Activated CD8-positive, alpha-beta memory T cell treated with anti-CD3 and anti-CD28 coated beads, Interleukin-2, amount 10 ng/mL, durations not matched to agents 7 days and 5 days (primary cell): ENCODE results near the gene PHACTR4. TPM values are rescaled to one million over a fixed set of nuclear protein-coding genes. Genes with fewer than 3 reads are reported as not detected.
"Not testable (repeated sequence)": the region's sequence is repeated elsewhere in the genome, so short reads cannot be mapped to it uniquely, and the experiment has no call there.

Experiments
- ATAC-seq: fragments of 150-1000 bp; cut with Tn5 transposase; one replicate; pipeline ENCODE4 v1.10.0; 2021; ENCODE audit warnings: moderate library complexity
- CTCF ChIA-PET: fragments of 350-600 bp; sonication (Branson Sonifier 250); formaldehyde crosslinking; loops from one replicate; lab custom pipeline; 2021; ENCODE audit warnings: antibody characterized with exemption; lab: Charles Lee
- DNase-seq: peaks from one replicate; pipeline ENCODE4 v3.0.0-alpha.2; 2020
- H3K27ac Mint-ChIP-seq: one replicate; pipeline ENCODE4 v1.8.0; 2021; ENCODE audit warnings: mild to moderate bottlenecking, mixed read lengths
- H3K27me3 Mint-ChIP-seq: one replicate; pipeline ENCODE4 v1.8.0; 2021; ENCODE audit warnings: mixed read lengths
- H3K36me3 Mint-ChIP-seq: one replicate; pipeline ENCODE4 v1.8.0; 2021; ENCODE audit warnings: mild to moderate bottlenecking, mixed read lengths
- H3K4me1 Mint-ChIP-seq: one replicate; pipeline ENCODE4 v1.8.0; 2021; ENCODE audit warnings: mixed read lengths
- H3K4me3 Mint-ChIP-seq: one replicate; pipeline ENCODE4 v1.8.0; 2021; ENCODE audit warnings: mild to moderate bottlenecking, moderate library complexity, mixed read lengths
- H3K9me3 Mint-ChIP-seq: one replicate; pipeline ENCODE4 v1.8.0; 2022; ENCODE audit warnings: low read depth, mixed read lengths
- total RNA-seq, 2 experiments: library from RNA; stranded (reverse); gene quantifications; one replicate each; pipeline ENCODE4 v1.2.3, GENCODE V29; 2021

PHACTR4 gene
- total RNA-seq, 2 experiments from 2014 or later = 26.8 to 27.8 TPM

GRCh38 chr1:28343405-28343804 lies 26.1 kb upstream of the PHACTR4 start:
- H3K4me1 Mint-ChIP-seq = peaks cover 11% of the 10 kb centered on the region
- no peak for ATAC-seq
- CTCF ChIA-PET = interaction anchor here (2.5 kb wide), 1 partner anchor 16 kb away, joined by 7 read pairs; no protein-coding TSS in a partner anchor

DNA sequence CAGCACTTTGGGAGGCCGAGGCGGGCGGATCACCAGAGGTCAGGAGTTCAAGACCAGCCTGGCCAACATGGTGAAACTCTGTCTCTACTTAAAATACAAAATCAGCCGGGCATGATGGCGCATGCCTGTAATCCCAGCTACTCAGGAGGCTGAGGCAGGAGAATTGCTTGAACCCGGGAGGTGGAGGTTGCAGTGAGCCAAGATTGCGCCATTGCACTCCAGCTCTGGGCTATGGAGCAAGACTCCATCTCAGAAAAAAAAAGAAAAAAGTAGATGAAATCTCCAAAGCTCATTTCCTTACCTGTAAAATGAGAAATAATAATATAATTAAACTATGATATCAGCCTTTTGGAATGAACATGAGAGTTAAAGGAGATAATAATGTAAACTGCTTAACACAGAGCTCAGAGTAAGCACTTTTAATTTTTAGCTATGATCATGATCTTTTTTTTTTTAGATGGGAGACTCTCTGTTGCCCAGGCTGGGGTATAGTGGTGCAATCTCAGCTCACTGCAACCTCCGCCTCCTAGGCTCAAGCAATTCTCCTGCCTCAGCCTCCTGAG lies 16.2 kb upstream of the PHACTR4 start:
- not testable (repeated sequence) for H3K36me3 Mint-ChIP-seq
- CTCF ChIA-PET = interaction anchor here (1.2 to 2.0 kb wide), 4 partner anchors 10 to 524 kb away, joined by 3 to 16 read pairs (median 4); no protein-coding TSS in a partner anchor

More at GRCh38 chr1:28343405-28343804, 26.1 kb upstream of the PHACTR4 start:
- H3K27me3 Mint-ChIP-seq = no peaks in the 10 kb centered on the region
- no peak overlapping the region for H3K27ac Mint-ChIP-seq
- H3K9me3 Mint-ChIP-seq = no peaks in the 10 kb centered on the region
- DNase-seq = no peak
- no peaks in the 10 kb centered on the region for H3K36me3 Mint-ChIP-seq
- H3K4me3 Mint-ChIP-seq = no peak overlapping the region

GRCh38 chr1:28354121-28354520 lies 15.4 kb upstream of the PHACTR4 start:
- H3K36me3 Mint-ChIP-seq = no peaks in the 10 kb centered on the region
- CTCF ChIA-PET = interaction anchor here (1.0 to 2.0 kb wide), 4 partner anchors 14 to 249 kb away, joined by 3 to 16 read pairs (median 4); no protein-coding TSS in a partner anchor
- H3K27me3 Mint-ChIP-seq = no peaks in the 10 kb centered on the region
- H3K9me3 Mint-ChIP-seq = no peaks in the 10 kb centered on the region
- H3K4me3 Mint-ChIP-seq = no peak overlapping the region
- ATAC-seq (no peak), DNase-seq (no peak)
- H3K27ac Mint-ChIP-seq = no peak overlapping the region
- peaks cover 10% of the 10 kb centered on the region for H3K4me1 Mint-ChIP-seq

More for the DNA sequence above, 16.2 kb upstream of the PHACTR4 start:
- DNase-seq, H3K27ac Mint-ChIP-seq, H3K4me3 Mint-ChIP-seq, H3K4me1 Mint-ChIP-seq, H3K27me3 Mint-ChIP-seq, H3K9me3 Mint-ChIP-seq, ATAC-seq: not testable (repeated sequence)

GRCh38 chr1:28358716-28359115 lies 10.8 kb upstream of the PHACTR4 start:
- peaks cover 3% of the 10 kb centered on the region for H3K27me3 Mint-ChIP-seq
- DNase-seq = no peak
- CTCF ChIA-PET = interaction anchor here (0.5 to 3.9 kb wide), 12 partner anchors 8 to 518 kb away, joined by 3 to 39 read pairs (median 8); partner anchors contain the start of genes MED18, PHACTR4 and YTHDF2
- no peak overlapping the region for H3K27ac Mint-ChIP-seq
- H3K4me3 Mint-ChIP-seq = no peak overlapping the region
- H3K4me1 Mint-ChIP-seq = peaks cover 14% of the 10 kb centered on the region
- no peaks in the 10 kb centered on the region for H3K36me3 Mint-ChIP-seq
- H3K9me3 Mint-ChIP-seq = no peaks in the 10 kb centered on the region
- ATAC-seq = no peak

- CTCF ChIA-PET = interaction anchor here (0.6 to 3.9 kb wide), 46 partner anchors 9 to 522 kb away, joined by 3 to 39 read pairs (median 4); partner anchors contain the start of genes ATP5IF1, GMEB1, MED18 and PHACTR4
- Mint-ChIP-seq H3K4me3 (no peak overlapping the region), H3K27ac (no peak overlapping the region), H3K4me1 (peaks cover 10% of the 10 kb centered on the region), H3K9me3 (no peaks in the 10 kb centered on the region), H3K36me3 (no peaks in the 10 kb centered on the region), H3K27me3 (peaks cover 3% of the 10 kb centered on the region)
- ATAC-seq (peak; percentile 74), DNase-seq (peak; percentile 85)
Measured at GRCh38 chr1:28359592-28360239, 9.8 kb upstream of the PHACTR4 start.

GRCh38 chr1:28364888-28365287 lies 4.7 kb upstream of the PHACTR4 start:
- Mint-ChIP-seq H3K27me3 (peaks cover 3% of the 10 kb centered on the region), H3K36me3 (no peaks in the 10 kb centered on the region), H3K4me3 (no peak overlapping the region), H3K27ac (no peak overlapping the region), H3K9me3 (no peaks in the 10 kb centered on the region), H3K4me1 (peaks cover 13% of the 10 kb centered on the region)
- CTCF ChIA-PET = interaction anchor here (0.7 to 1.5 kb wide), 3 partner anchors 62 to 141 kb away, joined by 3 to 5 read pairs (median 4); no protein-coding TSS in a partner anchor
- no peak for ATAC-seq
- DNase-seq = no peak

- ATAC-seq (no peak), DNase-seq (no peak)
- H3K36me3 Mint-ChIP-seq = peaks cover 1% of the 10 kb centered on the region
- H3K9me3 Mint-ChIP-seq = no peaks in the 10 kb centered on the region
- peaks cover 3% of the 10 kb centered on the region for H3K27me3 Mint-ChIP-seq
- no peak overlapping the region for H3K4me3 Mint-ChIP-seq
- H3K4me1 Mint-ChIP-seq = peaks cover 21% of the 10 kb centered on the region
- CTCF ChIA-PET = no interaction called here
- no peak overlapping the region for H3K27ac Mint-ChIP-seq
Measured at GRCh38 chr1:28365864-28366263, 3.7 kb upstream of the PHACTR4 start.

DNA sequence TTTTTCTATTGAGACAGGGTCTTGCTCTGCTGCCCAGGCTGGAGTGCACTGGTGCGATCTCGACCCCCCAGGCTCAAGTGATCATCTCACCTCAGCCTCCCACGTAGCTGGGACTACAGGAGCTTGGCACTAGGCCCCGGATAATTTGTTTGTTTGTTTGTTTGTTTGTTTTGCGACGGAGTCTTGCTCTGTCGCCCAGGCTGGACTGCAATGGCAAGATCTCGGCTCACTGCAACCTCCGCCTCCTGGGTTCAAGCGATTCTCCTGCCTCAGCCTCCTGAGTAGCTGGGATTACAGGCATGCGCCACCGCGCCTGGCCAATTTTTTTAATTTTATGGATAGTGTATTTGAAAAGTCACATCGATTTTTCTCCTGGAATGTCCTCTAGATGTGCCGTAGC lies 932 bp upstream of the PHACTR4 start:
- ATAC-seq, DNase-seq: not testable (repeated sequence)
- CTCF ChIA-PET = interaction anchor here (1.1 to 4.1 kb wide), 7 partner anchors 9 to 160 kb away, joined by 3 to 39 read pairs (median 5); partner anchors contain the start of gene ATP5IF1

GRCh38 chr1:28370239-28371009 lies 884 bp downstream of the PHACTR4 start:
- peaks cover 36% of the 10 kb centered on the region for H3K4me1 Mint-ChIP-seq
- ATAC-seq = peak; percentile 31
- H3K36me3 Mint-ChIP-seq = peaks cover 6% of the 10 kb centered on the region
- no peaks in the 10 kb centered on the region for H3K27me3 Mint-ChIP-seq
- CTCF ChIA-PET = interaction anchor here (0.9 to 4.1 kb wide), 5 partner anchors 11 to 507 kb away, joined by 3 to 39 read pairs (median 3); partner anchors contain the start of gene YTHDF2
- peak overlapping the region; percentile 96 for H3K4me3 Mint-ChIP-seq
- peak overlapping the region; percentile 91 for H3K27ac Mint-ChIP-seq
- no peaks in the 10 kb centered on the region for H3K9me3 Mint-ChIP-seq
- DNase-seq = peak; percentile 66

More for the DNA sequence above, 932 bp upstream of the PHACTR4 start:
- Mint-ChIP-seq H3K4me3 (peak overlapping the region; percentile 96), H3K4me1 (peaks cover 28% of the 10 kb centered on the region), H3K27ac (peak overlapping the region; percentile 91)
- H3K36me3 Mint-ChIP-seq, H3K27me3 Mint-ChIP-seq, H3K9me3 Mint-ChIP-seq: not testable (repeated sequence)

DNA sequence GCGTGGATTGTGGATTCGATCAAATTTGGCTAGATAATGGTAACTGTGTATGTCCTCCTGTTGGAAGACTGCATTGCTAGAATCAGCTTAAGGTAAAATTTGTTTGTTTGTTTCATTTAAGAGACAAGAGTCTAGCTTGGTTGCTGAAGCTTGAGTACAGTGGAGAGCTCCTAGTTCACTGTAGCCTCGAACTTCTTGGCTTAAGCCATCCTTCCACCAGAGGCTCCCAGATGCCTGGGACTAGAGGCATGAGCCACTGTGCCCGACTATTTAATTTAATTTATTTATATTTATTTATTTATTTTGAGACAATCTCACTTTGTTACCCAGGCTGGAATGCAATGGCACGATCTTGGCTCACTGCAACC lies 1.5 kb downstream of the PHACTR4 start:
- peak overlapping the region; percentile 57 for H3K27ac Mint-ChIP-seq
- CTCF ChIA-PET = interaction anchor here (0.9 to 4.1 kb wide), 5 partner anchors 11 to 506 kb away, joined by 3 to 39 read pairs (median 3); partner anchors contain the start of gene YTHDF2

DNA sequence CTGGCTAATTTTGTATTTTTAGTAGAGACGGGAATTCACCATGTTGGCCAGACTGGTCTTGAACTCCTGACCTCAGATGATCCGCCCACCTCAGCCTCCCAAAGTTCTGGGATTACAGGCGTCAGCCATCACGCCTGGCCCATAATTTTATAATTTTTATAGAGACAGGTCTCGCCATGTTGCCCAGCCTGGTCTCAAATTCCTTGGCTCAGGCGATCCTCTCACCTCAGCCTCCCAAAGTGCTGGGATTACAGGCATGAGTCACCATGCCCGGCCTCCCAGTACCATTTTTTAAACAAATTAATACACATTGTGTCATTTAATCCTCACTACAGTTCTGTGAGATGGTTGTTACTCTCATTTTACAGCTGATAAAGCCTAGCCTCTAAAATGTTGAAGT lies 3.9 kb downstream of the PHACTR4 start:
- H3K27me3 Mint-ChIP-seq, H3K27ac Mint-ChIP-seq, ATAC-seq, H3K9me3 Mint-ChIP-seq, H3K36me3 Mint-ChIP-seq, DNase-seq, H3K4me3 Mint-ChIP-seq: not testable (repeated sequence)
- CTCF ChIA-PET = interaction anchor here (1.6 kb wide), 1 partner anchor 13 kb away, joined by 3 read pairs; no protein-coding TSS in a partner anchor
- peaks cover 29% of the 10 kb centered on the region for H3K4me1 Mint-ChIP-seq

More for the DNA sequence above, 1.5 kb downstream of the PHACTR4 start:
- Mint-ChIP-seq H3K27me3 (no peaks in the 10 kb centered on the region), H3K4me3 (peak overlapping the region; percentile 96), H3K4me1 (peaks cover 33% of the 10 kb centered on the region), H3K36me3 (peaks cover 6% of the 10 kb centered on the region), H3K9me3 (no peaks in the 10 kb centered on the region)
- DNase-seq (no peak), ATAC-seq (no peak)

DNA sequence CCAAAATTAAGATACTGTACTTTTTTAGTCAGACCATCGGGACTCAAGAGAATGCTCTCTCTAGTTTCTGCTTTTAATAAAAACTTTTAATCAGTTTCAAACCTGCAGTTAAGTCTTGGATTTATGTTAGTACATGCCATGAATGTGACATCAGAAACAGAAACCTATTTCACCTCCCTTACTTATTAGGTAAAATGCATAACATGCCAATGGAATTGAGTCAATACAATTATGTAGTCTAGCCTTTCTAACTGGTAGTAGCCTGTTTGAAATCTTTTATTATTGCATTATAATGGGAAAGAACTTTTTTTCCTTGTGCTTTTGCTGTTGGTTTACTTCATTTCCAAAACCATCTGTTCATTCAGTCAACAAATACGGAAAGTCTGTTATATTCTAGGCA lies 4.8 kb downstream of the PHACTR4 start:
- CTCF ChIA-PET = interaction anchor here (1.6 kb wide), 1 partner anchor 14 kb away, joined by 3 read pairs; no protein-coding TSS in a partner anchor
- H3K27ac Mint-ChIP-seq = no peak overlapping the region
- DNase-seq = no peak
- H3K4me1 Mint-ChIP-seq = peaks cover 24% of the 10 kb centered on the region
- H3K27me3 Mint-ChIP-seq = no peaks in the 10 kb centered on the region
- H3K4me3 Mint-ChIP-seq = no peak overlapping the region
- H3K36me3 Mint-ChIP-seq = peaks cover 9% of the 10 kb centered on the region
- ATAC-seq = no peak
- H3K9me3 Mint-ChIP-seq = no peaks in the 10 kb centered on the region
